ENCODE data around the gene BEGAIN.

BEGAIN gene

DNA sequence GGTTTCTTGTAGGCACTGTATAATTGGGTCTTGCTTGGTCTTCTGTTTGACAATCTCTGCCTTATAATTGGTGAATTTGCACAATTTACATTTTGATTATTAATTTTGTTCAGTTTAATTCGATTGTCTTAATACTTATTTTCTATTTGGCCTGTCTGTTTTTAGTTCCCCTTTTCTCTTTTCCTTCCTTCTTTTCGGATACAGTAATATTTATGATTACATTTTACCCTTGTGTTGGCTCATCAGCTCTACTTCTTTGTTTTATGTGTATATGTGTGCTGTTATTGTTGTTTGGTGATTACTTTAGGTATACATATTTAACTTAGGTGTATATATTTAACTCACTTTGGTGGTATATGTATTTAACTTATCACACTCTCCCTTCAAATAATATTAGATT lies 12.8 kb upstream of the BEGAIN start:
- TF ChIP-seq, protein P1, sequence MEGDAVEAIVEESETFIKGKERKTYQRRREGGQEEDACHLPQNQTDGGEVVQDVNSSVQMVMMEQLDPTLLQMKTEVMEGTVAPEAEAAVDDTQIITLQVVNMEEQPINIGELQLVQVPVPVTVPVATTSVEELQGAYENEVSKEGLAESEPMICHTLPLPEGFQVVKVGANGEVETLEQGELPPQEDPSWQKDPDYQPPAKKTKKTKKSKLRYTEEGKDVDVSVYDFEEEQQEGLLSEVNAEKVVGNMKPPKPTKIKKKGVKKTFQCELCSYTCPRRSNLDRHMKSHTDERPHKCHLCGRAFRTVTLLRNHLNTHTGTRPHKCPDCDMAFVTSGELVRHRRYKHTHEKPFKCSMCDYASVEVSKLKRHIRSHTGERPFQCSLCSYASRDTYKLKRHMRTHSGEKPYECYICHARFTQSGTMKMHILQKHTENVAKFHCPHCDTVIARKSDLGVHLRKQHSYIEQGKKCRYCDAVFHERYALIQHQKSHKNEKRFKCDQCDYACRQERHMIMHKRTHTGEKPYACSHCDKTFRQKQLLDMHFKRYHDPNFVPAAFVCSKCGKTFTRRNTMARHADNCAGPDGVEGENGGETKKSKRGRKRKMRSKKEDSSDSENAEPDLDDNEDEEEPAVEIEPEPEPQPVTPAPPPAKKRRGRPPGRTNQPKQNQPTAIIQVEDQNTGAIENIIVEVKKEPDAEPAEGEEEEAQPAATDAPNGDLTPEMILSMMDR (IDR thresholded peaks at IDR 0.05; ENCODE audit: low read depth, low read length): no peak
- TF ChIP-seq POLR2A (IDR thresholded peaks at IDR 0.05; ENCODE audit: extremely low read depth, insufficient read length) (no peak), MYC (IDR thresholded peaks at IDR 0.05; ENCODE audit: low read depth, low read length) (no peak)
- TF ChIP-seq, protein P2, sequence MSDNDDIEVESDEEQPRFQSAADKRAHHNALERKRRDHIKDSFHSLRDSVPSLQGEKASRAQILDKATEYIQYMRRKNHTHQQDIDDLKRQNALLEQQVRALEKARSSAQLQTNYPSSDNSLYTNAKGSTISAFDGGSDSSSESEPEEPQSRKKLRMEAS (IDR thresholded peaks at IDR 0.05; ENCODE audit: low read depth, low read length): no peak
- no peak overlapping the region for H3K4me3 ChIP-seq (ENCODE audit: low read depth, low read length)
- DNase-seq (ENCODE audit: low read depth): no peak

DNA sequence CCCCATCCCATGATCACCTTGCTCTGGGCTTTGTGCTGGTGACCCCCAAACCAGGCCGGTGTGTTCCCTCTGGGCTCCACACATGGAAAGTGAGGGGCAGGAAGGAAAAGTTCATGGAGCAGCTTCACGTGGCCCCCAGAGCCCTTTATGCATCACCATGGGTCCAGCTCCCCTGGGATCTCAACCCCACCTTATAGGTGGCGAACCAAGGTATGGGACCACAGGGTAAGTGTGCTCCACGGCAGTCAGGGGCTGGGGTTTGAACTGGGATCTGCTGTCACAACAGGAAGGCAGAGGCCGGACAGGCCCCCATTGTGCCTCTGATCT lies 7.4 kb upstream of the BEGAIN start:
- no peak overlapping the region for H3K4me3 ChIP-seq (ENCODE audit: low read depth, low read length)
- no peak for DNase-seq (ENCODE audit: low read depth)
- TF ChIP-seq MYC (IDR thresholded peaks at IDR 0.05; ENCODE audit: low read depth, low read length): no peak
- TF ChIP-seq, protein P2 (IDR thresholded peaks at IDR 0.05; ENCODE audit: low read depth, low read length): no peak
- TF ChIP-seq POLR2A (IDR thresholded peaks at IDR 0.05; ENCODE audit: extremely low read depth, insufficient read length): no peak
- TF ChIP-seq, protein P1 (IDR thresholded peaks at IDR 0.05; ENCODE audit: low read depth, low read length): no peak

DNA sequence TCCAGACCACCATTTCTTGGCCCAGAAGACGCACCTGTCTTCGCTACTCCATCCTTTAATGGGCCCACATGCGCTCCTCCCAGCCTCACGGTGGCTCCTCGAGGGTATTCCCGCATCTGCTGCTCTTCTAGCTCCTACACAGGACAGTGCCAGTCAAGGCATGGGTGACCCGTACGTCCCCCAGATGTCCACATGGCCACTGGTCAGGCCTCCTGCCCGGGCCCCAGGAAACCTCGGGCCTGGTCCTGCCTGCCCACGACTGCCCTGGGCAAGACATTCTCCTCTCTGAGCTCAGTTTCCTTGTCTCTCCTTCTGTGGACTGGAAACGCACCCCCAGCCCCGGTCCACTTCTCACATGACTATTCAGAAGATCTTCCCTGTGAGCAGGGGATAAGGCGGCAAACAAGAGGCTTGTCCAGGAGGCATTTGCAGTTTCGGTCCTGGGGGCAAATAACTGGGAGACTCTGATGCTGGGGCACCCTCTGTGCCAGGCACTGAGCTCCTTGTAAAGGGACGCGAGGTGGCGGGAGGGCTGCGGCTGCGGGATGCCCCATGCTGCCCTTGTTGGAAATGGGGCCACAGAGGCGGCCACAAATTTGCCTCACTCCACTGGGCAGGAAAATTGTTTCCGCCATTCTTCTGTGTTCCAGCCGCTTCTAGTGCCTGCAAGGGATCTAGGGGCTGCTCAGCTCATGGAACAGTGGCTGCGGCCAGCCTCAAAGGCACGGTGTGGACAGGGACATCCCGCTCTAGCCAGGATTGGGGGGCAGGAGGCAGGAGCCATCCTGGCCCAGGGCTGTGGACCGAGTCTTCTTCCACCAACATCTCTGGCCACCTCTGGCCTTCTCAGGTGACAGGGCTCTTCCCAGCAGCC lies 6.8 kb upstream of the BEGAIN start:
- DNase-seq (ENCODE audit: low read depth): no peak
- no peak overlapping the region for H3K4me3 ChIP-seq (ENCODE audit: low read depth, low read length)
- TF ChIP-seq, protein P1 (IDR thresholded peaks at IDR 0.05; ENCODE audit: low read depth, low read length): no peak
- TF ChIP-seq, protein P2 (IDR thresholded peaks at IDR 0.05; ENCODE audit: low read depth, low read length): no peak
- TF ChIP-seq POLR2A (IDR thresholded peaks at IDR 0.05; ENCODE audit: extremely low read depth, insufficient read length) (no peak), MYC (IDR thresholded peaks at IDR 0.05; ENCODE audit: low read depth, low read length) (no peak)

DNA sequence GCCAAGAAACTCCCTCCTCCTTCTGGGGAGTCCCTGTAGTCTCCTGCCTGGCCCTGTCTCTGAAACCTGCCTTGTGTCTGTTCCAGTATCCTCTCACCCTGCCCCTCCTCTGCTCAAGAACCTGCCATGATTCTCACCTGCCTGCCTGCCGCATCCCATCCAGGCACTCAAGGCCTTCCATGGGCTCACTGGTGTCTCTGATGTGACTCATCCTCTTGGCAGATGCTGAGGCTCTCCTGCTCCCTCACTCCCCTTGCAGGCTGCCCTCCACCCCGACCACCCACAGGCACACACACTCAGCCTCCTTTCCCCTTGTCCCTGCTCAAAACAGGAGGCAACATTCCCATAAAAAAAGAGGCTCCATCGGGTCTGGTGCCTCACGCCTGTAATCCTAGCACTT lies 5.8 kb upstream of the BEGAIN start:
- no peak overlapping the region for H3K4me3 ChIP-seq (ENCODE audit: low read depth, low read length)
- DNase-seq (ENCODE audit: low read depth): no peak
- TF ChIP-seq MYC (IDR thresholded peaks at IDR 0.05; ENCODE audit: low read depth, low read length): no peak
- TF ChIP-seq, protein P2 (IDR thresholded peaks at IDR 0.05; ENCODE audit: low read depth, low read length): no peak
- TF ChIP-seq, protein P1 (IDR thresholded peaks at IDR 0.05; ENCODE audit: low read depth, low read length): no peak
- TF ChIP-seq POLR2A (IDR thresholded peaks at IDR 0.05; ENCODE audit: extremely low read depth, insufficient read length): no peak

DNA sequence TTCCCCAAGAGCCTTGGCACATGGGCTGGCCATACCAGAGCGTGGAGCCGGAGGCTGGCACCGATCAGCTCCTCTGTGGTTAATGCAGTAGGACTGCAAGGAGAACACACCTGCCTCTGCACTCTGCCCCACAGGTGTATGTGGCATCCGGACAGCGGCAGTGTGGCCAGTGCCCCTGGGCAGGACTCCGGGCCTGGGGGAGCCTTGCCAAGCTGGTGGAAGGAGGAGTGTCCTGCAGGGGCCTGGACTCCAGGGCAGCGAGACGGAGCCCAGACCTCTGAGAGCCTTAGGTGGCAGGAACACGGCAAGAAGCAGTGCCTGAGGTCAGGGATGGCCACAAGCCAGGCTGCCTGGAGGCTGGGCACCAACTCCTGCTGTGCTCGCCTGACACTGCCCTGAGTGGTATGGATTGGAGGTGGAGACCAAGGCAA lies 5.3 kb upstream of the BEGAIN start:
- TF ChIP-seq, protein P1 (IDR thresholded peaks at IDR 0.05; ENCODE audit: low read depth, low read length): no peak
- TF ChIP-seq POLR2A (IDR thresholded peaks at IDR 0.05; ENCODE audit: extremely low read depth, insufficient read length) (no peak), MYC (IDR thresholded peaks at IDR 0.05; ENCODE audit: low read depth, low read length) (no peak)
- TF ChIP-seq, protein P2 (IDR thresholded peaks at IDR 0.05; ENCODE audit: low read depth, low read length): no peak
- no peak for DNase-seq (ENCODE audit: low read depth)
- H3K4me3 ChIP-seq (ENCODE audit: low read depth, low read length): no peak overlapping the region

Measured in NB4 (cell line).